Epithelial cell of esophagus (primary cell): Measurements from ENCODE around the gene TUBGCP3.

Experiments used
- DNase-seq: peaks from one replicate; pipeline ENCODE4 v3.0.0; 2010; ENCODE audit warnings: low read depth
- H3K4me3 ChIP-seq: 2 replicates; pipeline ENCODE4 v1.5.1; 2011; ENCODE audit warnings: mild to moderate bottlenecking, low read length, control low read depth
- TF ChIP-seq, protein P1 (sequence below): IDR thresholded peaks from 2 replicates; pipeline ENCODE4 v1.5.1; 2011; ENCODE audit warnings: low read depth, mild to moderate bottlenecking, low read length, control low read depth, inconsistent platforms; ENCODE audit not compliant: insufficient read depth; ENCODE audit errors: missing control alignments

TUBGCP3 gene

DNA sequence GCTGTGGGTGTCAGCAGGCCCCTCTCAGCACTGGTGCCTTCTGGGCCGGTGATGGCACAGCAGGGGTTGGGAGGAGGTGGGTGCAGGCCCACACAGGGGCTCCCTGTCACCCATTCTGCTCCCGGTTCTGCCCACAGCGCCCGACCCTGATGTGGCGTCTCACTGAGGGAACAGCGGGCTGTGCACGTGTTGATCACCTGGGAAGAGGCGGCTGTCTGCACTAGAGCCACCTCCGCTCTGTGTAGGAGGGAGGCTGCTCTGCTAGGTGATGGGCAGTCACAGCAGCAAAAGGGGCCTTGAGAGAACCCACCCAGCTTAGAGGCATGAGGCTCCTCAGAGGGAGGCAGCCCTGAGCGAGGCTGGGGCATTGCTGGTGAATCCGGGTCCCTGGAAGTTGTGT lies 39.2 kb upstream of the TUBGCP3 start:
- DNase-seq, result no peak
- TF ChIP-seq, protein P1, sequence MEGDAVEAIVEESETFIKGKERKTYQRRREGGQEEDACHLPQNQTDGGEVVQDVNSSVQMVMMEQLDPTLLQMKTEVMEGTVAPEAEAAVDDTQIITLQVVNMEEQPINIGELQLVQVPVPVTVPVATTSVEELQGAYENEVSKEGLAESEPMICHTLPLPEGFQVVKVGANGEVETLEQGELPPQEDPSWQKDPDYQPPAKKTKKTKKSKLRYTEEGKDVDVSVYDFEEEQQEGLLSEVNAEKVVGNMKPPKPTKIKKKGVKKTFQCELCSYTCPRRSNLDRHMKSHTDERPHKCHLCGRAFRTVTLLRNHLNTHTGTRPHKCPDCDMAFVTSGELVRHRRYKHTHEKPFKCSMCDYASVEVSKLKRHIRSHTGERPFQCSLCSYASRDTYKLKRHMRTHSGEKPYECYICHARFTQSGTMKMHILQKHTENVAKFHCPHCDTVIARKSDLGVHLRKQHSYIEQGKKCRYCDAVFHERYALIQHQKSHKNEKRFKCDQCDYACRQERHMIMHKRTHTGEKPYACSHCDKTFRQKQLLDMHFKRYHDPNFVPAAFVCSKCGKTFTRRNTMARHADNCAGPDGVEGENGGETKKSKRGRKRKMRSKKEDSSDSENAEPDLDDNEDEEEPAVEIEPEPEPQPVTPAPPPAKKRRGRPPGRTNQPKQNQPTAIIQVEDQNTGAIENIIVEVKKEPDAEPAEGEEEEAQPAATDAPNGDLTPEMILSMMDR, result no peak
- H3K4me3 ChIP-seq, result no peak overlapping the region

DNA sequence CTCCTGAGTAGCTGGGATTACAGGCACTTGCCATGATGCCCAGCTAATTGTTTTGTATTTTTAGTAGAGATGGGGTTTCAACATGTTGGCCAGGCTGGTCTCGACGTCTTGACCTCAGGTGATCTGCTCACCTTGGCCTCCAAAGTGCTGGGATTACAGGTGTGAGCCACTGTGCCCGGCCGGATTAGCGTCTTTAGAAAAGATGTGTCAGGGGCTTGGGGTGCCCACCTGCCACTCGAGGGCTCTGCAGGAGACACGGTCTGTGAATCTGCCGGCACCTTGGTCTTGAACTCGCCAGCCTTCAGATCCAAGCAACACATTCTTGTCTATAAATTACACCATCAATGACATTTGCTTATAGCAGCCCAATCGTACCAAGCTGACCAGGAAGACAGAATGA lies 38.8 kb upstream of the TUBGCP3 start:
- TF ChIP-seq, protein P1, result no peak
- no peak overlapping the region for H3K4me3 ChIP-seq
- DNase-seq, result no peak

DNA sequence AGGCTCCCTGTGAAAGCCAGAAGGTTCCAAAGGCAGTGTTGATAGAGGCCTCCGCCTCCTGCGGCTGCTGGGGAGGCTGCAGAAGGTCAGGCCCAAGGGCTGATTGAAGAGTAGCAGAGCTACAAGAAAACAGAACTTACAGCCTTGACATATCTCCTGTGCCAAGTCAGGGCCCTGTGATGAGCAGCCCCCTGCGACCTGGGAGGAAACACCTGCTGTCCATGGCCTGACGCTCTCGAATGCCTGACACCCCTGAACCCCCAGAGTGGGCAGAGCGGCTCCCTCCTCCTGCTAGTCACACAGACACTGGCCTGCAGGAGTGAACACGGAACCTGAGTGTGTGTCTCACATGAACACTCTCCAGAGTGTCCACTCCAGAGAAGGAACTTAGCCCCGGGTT lies 38.2 kb upstream of the TUBGCP3 start:
- H3K4me3 ChIP-seq, result no peak overlapping the region
- DNase-seq, result no peak
- TF ChIP-seq, protein P1, result no peak

DNA sequence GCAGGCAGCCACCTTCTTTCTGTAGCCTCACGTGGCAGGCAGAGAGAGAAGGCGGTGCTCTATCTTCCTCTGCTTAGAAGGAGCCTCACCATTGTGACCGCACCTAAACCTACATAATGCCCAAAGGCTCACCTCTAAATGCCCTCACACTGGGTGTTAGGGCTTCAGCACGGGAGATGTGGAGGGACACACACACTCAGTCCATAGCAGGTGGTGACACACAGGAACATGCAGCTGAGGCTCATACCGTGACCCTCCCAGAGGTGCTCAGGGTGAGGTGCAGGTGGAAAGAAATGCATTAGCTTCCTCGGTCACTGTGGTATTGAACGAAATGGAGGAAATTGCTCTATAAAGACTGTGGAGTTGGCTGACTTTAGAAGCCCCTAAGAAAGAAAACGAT lies 37.7 kb upstream of the TUBGCP3 start:
- TF ChIP-seq, protein P1, result no peak
- no peak overlapping the region for H3K4me3 ChIP-seq
- DNase-seq, result no peak

DNA sequence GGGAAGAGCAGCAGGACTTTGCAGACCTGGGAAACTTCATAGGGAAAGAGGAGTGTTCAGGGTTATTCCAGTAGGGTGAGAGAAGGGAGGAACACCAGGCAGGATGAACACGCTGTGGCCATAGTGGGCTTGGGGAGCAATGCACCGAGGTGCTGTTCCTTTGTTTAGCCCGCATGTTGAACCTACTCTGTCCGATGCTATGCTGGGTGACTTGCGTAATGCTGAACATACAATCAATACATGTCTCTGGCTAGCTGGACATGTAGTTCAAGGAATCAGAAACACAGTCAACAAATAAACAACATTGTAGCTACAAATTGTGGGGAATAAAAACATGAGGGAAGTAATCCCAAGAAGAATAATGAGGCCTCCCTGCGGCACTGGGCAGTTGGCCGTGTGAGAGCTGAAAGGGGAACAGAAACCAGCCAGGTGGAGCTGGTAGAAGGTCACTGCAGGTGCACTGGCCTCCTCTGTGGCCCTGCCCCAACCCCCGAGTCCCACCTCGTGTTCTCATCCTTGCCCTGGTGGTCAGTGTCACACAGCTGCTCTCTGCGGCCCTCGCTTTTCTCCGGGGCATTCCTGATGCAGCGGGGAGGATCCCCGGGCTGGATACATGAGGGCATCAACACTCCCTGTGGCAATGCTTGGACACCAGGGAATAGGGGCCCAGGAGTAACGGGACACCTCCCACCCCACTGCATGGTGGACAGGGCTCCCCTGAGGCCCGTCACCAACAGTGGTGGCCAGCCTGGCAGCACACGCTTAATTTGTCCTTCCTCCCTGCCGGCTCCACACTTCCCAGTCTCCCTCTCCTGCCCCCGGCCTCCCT lies 36.9 kb upstream of the TUBGCP3 start:
- TF ChIP-seq, protein P1, result no peak
- H3K4me3 ChIP-seq, result no peak overlapping the region
- DNase-seq, result no peak

DNA sequence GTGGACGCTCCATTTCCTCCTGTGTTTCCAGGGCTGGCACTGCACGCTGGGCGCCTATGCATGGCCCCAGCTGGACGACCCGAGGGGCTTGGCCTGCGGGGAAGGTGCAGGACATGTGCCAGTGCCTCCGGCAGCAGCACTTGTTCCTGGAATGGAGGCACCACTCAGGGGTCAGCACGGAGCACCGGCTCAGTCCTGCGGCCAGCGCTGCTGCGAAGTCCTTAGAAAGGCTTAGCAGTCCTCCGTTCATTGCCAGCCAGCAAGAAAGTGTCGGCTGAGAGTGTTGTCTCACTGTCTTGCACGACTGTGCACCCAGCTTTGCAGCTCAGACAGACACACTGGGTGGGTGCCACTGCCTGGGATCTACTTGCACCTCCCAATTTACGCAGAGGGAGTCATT lies 36.1 kb upstream of the TUBGCP3 start:
- no peak for DNase-seq
- TF ChIP-seq, protein P1, result no peak
- no peak overlapping the region for H3K4me3 ChIP-seq
